ENCODE measurements around the gene SLC5A4. TPM values are rescaled to one million over a fixed set of nuclear protein-coding genes. Genes with fewer than 3 reads are reported as not detected.
"Not testable (repeated sequence)": the region's sequence is repeated elsewhere in the genome, so short reads cannot be mapped to it uniquely, and the experiment has no call there.

The SLC5A4 gene
- total RNA-seq, 1 donor from 2014 or later: not detected

GRCh38 chr22:32202161-32202538 lies 53.0 kb downstream of the SLC5A4 start:
- Mint-ChIP-seq H3K4me3 (ENCODE audit: low read depth) (no peak overlapping the region), H3K9me3 (ENCODE audit: low read depth) (no peaks in the 10 kb centered on the region), H3K36me3 (ENCODE audit: insufficient read depth) (no peaks in the 10 kb centered on the region), H3K4me1 (ENCODE audit: low read depth) (peaks cover 16% of the 10 kb centered on the region), H3K27ac (no peak overlapping the region), H3K27me3 (peaks cover 42% of the 10 kb centered on the region)
- DNase-seq (ENCODE audit: low spot score, unreplicated experiment): no peak
- TF ChIP-seq, protein P1, sequence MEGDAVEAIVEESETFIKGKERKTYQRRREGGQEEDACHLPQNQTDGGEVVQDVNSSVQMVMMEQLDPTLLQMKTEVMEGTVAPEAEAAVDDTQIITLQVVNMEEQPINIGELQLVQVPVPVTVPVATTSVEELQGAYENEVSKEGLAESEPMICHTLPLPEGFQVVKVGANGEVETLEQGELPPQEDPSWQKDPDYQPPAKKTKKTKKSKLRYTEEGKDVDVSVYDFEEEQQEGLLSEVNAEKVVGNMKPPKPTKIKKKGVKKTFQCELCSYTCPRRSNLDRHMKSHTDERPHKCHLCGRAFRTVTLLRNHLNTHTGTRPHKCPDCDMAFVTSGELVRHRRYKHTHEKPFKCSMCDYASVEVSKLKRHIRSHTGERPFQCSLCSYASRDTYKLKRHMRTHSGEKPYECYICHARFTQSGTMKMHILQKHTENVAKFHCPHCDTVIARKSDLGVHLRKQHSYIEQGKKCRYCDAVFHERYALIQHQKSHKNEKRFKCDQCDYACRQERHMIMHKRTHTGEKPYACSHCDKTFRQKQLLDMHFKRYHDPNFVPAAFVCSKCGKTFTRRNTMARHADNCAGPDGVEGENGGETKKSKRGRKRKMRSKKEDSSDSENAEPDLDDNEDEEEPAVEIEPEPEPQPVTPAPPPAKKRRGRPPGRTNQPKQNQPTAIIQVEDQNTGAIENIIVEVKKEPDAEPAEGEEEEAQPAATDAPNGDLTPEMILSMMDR (IDR thresholded peaks at IDR 0.05; ENCODE audit: unreplicated experiment): no peak

GRCh38 chr22:32200752-32201151 lies 54.4 kb downstream of the SLC5A4 start:
- peaks cover 38% of the 10 kb centered on the region for H3K27me3 Mint-ChIP-seq
- DNase-seq (ENCODE audit: low spot score, unreplicated experiment): no peak

GRCh38 chr22:32199961-32200360 lies 55.2 kb downstream of the SLC5A4 start:
- H3K9me3 Mint-ChIP-seq (ENCODE audit: low read depth): no peaks in the 10 kb centered on the region
- peaks cover 36% of the 10 kb centered on the region for H3K27me3 Mint-ChIP-seq
- H3K36me3 Mint-ChIP-seq (ENCODE audit: insufficient read depth): no peaks in the 10 kb centered on the region
- no peak overlapping the region for H3K4me3 Mint-ChIP-seq (ENCODE audit: low read depth)
- H3K4me1 Mint-ChIP-seq (ENCODE audit: low read depth): peaks cover 13% of the 10 kb centered on the region
- DNase-seq (ENCODE audit: low spot score, unreplicated experiment): no peak
- no peak overlapping the region for H3K27ac Mint-ChIP-seq
- TF ChIP-seq, protein P1 (IDR thresholded peaks at IDR 0.05; ENCODE audit: unreplicated experiment): no peak

More at GRCh38 chr22:32200752-32201151, 54.4 kb downstream of the SLC5A4 start:
- TF ChIP-seq, protein P1 (IDR thresholded peaks at IDR 0.05; ENCODE audit: unreplicated experiment): no peak
- peak overlapping the region; percentile 73 for H3K27ac Mint-ChIP-seq
- no peak overlapping the region for H3K4me3 Mint-ChIP-seq (ENCODE audit: low read depth)
- H3K4me1 Mint-ChIP-seq (ENCODE audit: low read depth): peaks cover 16% of the 10 kb centered on the region
- H3K36me3 Mint-ChIP-seq (ENCODE audit: insufficient read depth): no peaks in the 10 kb centered on the region
- no peaks in the 10 kb centered on the region for H3K9me3 Mint-ChIP-seq (ENCODE audit: low read depth)

DNA sequence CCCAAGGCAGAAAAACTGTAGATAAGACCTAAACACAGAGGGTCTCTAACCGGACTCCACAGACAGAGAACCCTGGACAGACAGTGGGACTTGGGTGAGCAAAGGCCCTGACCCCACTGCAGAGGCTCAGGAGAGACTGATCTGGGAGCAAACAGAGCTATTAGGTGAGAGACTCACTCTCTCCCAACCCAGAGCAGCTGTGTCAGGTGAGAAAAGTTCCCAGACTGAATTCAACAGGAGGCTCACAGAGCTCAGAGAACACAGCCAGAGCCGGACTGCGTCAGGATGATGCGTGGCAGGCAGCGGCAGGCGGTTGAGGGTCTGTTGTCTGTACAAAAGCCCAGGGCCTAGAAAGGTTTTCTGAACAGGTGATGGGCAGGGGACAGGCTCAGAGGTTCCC lies 55.8 kb downstream of the SLC5A4 start:
- H3K4me3 Mint-ChIP-seq (ENCODE audit: low read depth): no peak overlapping the region
- DNase-seq (ENCODE audit: low spot score, unreplicated experiment): no peak
- H3K27me3 Mint-ChIP-seq: peaks cover 30% of the 10 kb centered on the region
- no peak overlapping the region for H3K27ac Mint-ChIP-seq
- no peaks in the 10 kb centered on the region for H3K36me3 Mint-ChIP-seq (ENCODE audit: insufficient read depth)
- H3K9me3 Mint-ChIP-seq (ENCODE audit: low read depth): no peaks in the 10 kb centered on the region
- TF ChIP-seq, protein P1 (IDR thresholded peaks at IDR 0.05; ENCODE audit: unreplicated experiment): no peak
- peaks cover 8% of the 10 kb centered on the region for H3K4me1 Mint-ChIP-seq (ENCODE audit: low read depth)

GRCh38 chr22:32197553-32198226 lies 57.5 kb downstream of the SLC5A4 start:
- H3K36me3 Mint-ChIP-seq (ENCODE audit: insufficient read depth); H3K9me3 Mint-ChIP-seq (ENCODE audit: low read depth); DNase-seq (ENCODE audit: low spot score, unreplicated experiment); H3K4me3 Mint-ChIP-seq (ENCODE audit: low read depth); H3K4me1 Mint-ChIP-seq (ENCODE audit: low read depth); H3K27ac Mint-ChIP-seq: not testable (repeated sequence)
- peaks cover 15% of the 10 kb centered on the region for H3K27me3 Mint-ChIP-seq

GRCh38 chr22:32195900-32196299 lies 59.2 kb downstream of the SLC5A4 start:
- not testable (repeated sequence) for H3K4me1 Mint-ChIP-seq (ENCODE audit: low read depth); H3K4me3 Mint-ChIP-seq (ENCODE audit: low read depth); H3K27ac Mint-ChIP-seq; H3K9me3 Mint-ChIP-seq (ENCODE audit: low read depth); H3K36me3 Mint-ChIP-seq (ENCODE audit: insufficient read depth); H3K27me3 Mint-ChIP-seq; DNase-seq (ENCODE audit: low spot score, unreplicated experiment)

GRCh38 chr22:32193346-32193745 lies 61.8 kb downstream of the SLC5A4 start:
- not testable (repeated sequence) for H3K27me3 Mint-ChIP-seq; H3K36me3 Mint-ChIP-seq (ENCODE audit: insufficient read depth); H3K9me3 Mint-ChIP-seq (ENCODE audit: low read depth); H3K4me3 Mint-ChIP-seq (ENCODE audit: low read depth); DNase-seq (ENCODE audit: low spot score, unreplicated experiment); H3K27ac Mint-ChIP-seq; H3K4me1 Mint-ChIP-seq (ENCODE audit: low read depth)

- not testable (repeated sequence) for H3K4me1 Mint-ChIP-seq (ENCODE audit: low read depth); H3K9me3 Mint-ChIP-seq (ENCODE audit: low read depth); DNase-seq (ENCODE audit: low spot score, unreplicated experiment); H3K27ac Mint-ChIP-seq; H3K36me3 Mint-ChIP-seq (ENCODE audit: insufficient read depth); H3K27me3 Mint-ChIP-seq; H3K4me3 Mint-ChIP-seq (ENCODE audit: low read depth)
Observed at GRCh38 chr22:32191021-32191420, 64.1 kb downstream of the SLC5A4 start.

Measured in progenitor cell of endocrine pancreas (in vitro differentiated cells).